Astrocyte of the hippocampus (primary cell): ENCODE results near the gene C21orf58.
"Not testable (repeated sequence)": the region's sequence is repeated elsewhere in the genome, so short reads cannot be mapped to it uniquely, and the experiment has no call there.

Experiments
- DNase-seq: peaks from one replicate; pipeline ENCODE4 v3.0.0; 2011; ENCODE audit warnings: low read depth, low spot score

The C21orf58 gene

DNA sequence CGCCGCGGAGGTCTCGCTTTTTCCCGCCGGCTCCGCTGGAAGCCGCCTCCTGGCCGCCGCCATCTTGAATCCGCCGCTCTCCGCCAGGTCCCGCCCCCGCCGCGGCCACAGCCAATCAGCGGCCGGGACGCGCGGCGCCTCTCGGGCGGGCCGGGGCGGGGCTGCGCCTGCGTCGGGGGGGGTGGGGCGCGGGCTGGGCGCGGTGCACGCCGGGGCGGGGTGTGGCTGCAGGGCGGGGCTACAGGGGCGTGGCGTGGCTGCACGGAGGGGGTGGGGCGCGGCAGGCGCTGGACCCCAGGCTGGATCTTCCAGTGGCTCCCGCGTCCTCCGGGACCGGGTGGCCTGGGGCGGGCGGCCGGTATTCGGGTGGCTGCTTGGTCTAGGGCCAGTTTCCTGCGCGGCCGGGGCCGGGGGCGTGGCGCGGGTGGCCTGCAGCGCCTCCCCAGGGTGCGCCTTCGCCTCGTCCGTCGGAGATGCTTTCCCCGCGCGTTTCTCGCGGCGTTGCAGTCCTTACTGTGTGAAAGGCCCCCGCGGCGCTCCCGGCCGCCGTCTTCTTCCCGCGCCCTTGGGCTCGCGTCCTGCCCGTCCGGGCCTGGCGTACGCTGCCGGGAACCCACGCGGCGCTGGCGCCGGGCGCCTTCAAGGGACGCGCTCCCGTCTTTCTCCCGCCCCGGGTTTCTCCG is 861 bp upstream of the C21orf58 start:
- peak; percentile 94 for DNase-seq

DNA sequence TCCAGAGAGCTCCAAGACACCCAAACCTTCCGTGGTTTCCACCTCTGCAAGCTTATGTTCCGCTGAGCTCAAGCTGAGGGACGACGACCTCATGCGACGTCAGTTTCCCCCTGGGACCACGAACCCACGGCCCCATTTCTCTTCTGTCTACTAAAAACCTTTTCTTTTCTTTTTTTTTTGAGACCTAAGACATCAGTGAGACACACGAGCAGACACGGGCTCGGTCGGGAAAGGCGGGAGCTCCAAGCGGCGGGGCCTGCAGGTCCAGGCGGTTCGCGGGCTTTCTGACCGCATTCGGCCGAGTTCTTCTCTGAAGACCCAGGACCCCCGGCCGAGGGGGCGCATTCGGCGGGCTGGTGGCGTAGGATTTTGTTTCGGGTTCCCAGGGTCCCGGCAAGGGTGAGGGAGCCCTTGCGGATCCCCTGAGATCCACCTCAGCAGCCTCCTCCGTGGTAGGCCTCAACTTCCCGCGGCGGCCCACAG is 402 bp downstream of the C21orf58 start:
- peak; percentile 34 for DNase-seq

DNA sequence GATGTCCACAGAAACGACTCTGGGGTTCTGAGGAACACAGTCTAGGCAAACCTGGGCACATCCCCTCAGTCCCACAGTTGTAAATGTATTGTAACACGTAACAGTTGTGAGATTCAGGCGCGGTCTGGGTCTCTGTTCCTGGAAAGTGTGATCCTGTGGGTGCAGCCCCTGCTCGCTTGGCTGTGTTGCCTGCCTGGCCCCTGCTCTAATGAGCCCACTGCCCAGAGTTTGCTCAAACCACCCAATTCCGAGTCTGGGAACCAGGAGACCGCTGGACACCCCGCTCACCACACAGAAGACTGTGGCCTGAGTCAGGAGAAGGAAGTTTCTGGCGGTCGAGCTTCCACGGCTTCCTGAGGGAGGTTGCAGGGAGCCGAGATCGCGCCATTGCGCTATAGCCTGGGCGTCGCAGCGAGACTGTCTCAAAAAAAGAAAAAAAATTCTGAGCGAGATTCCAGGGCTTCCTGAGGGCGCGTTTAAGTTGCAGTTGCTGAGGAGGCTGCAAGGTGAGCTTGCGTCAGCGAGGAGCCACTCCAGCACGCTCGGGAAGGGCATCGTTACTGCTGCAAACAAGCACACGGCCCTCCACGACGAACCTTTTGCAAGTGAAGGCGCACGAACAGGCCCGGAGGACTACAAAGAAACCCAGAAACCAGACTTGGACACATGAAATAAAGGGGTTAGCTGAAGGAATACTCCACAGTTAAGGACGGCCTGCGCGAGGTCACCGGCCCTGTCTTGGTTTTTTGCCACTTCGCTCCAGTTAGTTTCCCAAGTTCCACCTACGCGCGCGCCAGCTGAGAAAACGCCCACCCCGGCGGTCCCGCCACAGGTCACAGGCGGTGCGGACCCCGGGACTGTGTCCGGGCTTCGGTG is 1.1 kb downstream of the C21orf58 start:
- DNase-seq: peak; percentile 71

DNA sequence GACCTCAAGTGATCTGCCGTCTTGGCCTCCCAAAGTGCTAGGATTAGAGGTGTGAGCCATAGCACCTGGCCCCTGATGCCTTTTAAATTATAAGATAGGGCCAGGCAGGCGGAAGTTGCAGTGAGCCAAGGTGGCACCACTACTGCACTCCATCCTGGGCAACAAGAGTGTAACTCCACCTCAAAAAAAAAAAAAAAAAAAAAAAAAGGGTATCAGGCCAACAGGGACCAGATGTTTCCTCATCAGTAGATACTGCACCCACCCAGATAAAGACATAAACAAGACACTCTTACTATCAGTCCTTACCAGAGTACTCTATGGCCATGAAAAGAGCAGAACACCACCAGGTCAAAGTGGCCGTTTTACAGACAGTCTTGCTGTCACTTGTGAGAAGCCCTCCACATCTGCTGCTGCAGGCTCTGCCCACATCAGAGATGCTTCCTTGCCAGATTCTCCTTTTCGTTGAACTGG is 3.3 kb downstream of the C21orf58 start:
- no peak for DNase-seq

DNA sequence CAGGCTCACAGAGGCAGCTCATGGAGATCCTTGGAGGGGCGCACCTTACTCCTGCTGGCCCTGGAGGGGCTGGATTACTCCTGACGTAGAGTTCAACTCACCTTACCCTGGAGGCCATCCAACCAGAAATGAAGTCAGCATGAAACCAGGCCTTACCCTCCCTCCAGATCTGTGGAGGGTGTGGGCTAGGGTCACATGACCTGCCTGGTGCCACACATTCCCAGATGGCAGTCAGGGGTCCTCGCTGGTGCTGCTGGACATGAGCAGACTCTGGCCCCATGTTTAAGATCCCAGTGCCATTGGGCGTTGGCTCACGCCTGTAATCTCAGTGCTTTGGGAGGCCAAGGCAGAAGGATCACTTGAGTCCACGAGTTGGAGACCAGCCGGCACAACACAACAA is 4.5 kb downstream of the C21orf58 start:
- no peak for DNase-seq

DNA sequence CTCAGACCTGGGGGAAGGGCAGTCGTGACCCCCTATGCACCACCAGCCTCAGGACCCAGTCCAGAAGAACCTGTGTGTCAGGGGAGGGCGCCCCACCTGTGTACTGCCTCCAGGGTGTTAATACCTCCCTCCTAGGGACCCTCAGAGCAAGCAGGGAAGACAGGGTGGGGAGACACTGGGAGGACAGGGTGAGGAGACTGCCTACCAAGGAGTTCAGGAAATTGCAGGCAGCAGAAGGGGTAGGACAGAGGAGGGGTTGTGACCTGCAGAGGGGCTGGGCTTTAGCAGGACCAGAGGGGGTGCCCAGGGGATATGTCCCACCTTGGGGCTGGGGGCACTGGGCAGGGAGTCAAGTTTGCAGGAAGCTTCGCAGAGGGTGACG is 5.2 kb downstream of the C21orf58 start:
- DNase-seq: no peak

DNA sequence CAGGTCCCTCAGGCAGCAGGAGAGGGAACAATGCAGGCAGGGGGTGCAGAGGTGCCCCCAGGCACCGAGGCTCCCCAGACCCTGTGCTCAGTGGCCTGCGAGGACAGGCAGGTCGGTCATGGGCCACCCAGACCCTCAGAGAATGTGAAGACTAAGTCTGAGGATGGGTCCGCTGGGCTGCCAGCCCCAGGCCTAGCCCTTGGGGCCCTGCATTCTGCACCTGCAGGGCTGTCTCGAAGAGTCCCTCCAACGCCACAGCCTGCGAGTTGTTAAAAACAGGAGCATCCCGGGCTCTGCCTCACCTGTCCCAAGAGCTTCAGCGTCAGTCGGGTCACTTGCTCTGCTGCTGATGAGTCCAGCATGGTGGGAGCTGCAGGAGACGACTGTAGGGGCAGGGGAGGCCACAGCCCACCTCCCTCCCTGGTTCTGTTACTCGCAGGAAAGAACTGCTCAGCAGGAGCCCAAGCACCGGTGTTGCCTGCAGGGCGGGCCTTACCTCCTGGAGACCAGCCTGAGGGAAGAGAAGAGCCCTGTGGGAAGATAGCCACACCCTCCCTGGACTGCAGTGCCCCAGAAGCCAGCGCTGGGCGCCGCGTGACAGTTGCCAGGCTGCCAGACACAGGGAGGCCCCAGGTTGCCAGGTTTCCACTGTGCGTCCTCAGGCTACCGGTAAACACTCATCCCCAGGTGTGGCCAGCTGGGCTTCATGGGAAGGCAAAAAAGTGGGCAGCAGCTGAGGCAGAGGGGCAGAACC is 5.8 kb downstream of the C21orf58 start:
- no peak for DNase-seq

DNA sequence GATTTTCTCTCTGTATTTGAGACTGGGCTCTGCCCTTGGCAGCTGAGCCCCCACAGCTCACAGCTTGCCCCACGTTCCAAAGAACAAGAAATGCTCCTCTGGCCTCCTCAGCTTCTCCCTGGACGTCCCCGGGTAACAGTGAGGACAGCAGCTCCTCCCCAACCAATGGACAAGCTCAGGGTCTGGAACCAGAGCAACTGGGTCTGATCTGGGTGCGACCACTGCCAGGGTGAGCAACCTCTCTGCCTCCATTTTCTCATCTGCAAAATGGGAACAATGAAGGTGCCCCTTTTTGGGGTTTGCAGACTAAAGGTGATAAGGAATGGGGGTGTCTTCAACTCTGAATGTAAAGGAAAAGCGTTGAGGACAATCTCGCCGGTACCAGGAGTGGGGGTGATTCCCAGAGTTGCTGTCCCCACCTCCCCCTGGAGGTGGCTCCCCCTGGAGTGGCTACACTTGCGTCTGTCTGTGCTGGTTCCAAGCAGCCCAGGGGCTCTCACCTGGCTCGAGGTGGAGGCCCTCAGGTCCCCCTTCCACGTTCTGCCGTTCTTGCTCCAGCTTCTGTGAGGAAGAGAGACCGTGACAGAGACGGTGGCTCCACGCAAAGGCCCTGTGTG is 6.9 kb downstream of the C21orf58 start:
- no peak for DNase-seq

DNA sequence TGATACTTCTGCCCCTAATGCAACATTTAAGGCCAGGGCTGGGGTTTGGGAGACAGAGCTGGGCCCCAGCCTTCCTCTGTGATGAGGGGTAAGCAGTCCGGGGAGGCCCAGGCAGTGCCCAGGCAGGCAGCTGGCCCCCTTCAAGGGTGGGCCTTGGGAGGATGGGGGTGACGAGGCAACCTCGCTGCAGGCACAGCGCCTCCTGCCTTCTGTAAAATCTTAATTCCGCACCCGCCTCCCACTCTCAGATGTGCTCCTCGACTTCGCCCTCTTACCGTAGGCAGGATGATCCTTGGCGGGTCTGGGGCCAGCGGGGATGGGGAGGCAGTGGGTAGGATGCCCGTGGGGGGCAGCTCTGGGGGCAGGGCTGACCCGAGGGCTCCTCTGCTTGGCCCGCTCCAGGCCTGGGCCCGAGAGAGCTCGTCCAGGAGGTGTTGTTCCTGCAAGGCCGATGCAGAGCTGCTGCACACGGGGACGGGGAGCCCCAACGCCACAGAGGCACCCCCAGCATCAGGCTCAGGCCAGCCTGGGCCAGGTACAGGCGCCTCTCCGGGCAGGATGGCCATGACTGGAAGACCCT is 9.1 kb downstream of the C21orf58 start:
- no peak for DNase-seq

DNA sequence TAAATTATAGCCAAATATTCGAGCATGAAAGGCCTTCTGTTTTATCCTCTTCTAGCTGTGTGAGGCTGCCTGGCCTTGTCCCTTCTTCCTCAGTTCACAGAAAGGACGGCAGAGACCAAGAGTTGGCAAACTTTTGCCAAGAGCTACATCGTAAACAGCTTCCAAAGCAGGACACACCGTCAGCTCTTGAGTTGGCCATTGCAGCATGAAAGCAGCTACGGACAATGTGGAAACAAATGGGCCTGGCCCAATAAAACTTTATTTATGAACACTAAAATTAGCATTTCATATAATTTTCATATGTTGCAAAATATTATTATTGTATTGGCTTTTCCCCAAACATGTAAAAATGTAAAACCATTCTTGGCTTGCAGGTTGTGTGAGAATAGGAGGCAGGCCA is 10.7 kb downstream of the C21orf58 start:
- no peak for DNase-seq

DNA sequence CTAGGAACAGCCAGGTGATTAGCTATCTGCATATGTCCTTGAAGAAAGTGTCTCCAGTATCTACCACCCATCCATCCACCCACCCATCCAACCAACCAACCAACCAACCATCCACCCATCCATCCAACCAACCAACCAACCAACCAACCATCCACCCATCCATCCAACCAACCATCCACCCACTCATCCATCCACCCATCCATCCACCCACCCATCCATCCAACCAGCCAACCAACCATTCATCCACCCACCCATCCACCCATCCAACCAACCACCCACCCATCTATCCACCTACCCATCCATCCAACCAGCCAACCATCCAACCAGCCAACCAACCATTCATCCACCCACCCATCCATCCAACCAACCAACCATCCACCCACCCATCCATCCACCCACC is 12.1 kb downstream of the C21orf58 start:
- no peak for DNase-seq

DNA sequence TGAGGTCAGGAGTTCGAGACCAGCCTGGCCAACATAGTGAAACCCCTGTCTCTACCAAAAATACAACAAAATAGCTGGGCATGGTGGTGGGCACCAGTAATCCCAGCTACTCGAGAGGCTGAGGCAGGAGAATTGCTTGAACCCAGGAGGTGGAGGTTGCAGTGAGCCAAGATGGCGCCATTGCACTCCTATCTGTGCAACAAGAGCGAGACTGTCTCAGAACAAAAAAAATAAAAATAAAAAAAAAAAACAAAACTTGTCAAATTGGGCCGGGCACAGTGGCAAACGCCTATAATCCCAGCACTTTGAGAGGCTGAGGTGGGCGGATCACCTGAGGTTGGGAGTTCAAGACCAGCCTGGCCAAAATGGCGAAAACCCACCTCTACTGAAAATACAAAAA is 13.4 kb downstream of the C21orf58 start:
- DNase-seq: not testable (repeated sequence)

DNA sequence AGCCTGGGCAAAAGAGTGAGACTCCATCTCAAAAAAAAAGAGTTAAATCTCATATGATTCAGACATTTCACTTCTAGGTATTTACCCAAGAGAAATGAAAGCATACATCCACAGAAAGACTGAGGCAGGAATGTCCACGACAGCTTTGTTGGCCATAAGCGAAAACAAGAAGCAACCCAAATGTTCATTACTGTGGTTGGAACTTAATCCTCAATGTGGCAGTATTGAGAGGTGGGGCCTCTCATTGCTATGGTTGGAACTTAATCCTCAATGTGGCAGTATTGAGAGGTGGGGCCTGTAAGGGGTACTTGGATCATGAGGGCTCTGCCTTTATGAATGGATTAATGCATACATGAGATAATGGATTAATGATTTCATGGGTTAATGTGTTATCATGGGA is 15.2 kb downstream of the C21orf58 start:
- DNase-seq: peak; percentile 43

DNA sequence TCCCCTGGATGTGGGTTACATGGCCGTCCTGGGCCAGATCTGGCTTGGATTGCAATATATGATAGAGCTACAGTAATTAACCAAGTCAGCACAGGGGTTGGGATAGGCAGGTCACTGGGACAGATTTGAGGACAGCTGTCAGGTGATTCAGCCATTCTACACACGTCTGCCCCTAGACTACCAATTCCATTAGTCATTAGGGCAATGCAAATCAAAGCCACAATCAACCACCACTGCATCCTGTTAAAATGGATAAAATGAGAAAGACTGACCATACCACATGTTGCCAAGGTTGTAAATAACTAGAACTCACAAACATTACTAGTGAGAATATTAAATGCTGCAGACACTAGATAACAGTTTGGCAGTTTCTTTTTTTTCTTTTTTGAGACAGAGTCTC is 16.0 kb downstream of the C21orf58 start:
- peak; percentile 87 for DNase-seq

DNA sequence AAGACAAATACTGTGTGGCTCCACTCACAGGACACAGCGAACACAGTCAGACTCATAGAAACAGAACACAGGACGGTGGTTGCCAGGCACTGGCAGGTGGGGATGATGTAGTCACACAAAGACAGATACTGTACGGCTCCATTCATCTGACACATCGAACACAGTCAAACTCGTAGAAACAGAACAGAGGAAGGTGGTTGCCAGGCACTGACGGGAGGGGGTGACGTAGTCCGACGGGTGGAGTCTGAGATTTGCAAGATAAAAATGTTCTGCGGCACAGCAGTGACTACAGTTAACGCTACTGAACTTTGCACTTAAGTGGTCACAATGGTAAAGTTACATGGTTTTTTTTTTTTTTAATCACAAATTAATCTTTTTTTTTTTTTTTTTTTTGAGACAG is 18.7 kb downstream of the C21orf58 start:
- DNase-seq: no peak

DNA sequence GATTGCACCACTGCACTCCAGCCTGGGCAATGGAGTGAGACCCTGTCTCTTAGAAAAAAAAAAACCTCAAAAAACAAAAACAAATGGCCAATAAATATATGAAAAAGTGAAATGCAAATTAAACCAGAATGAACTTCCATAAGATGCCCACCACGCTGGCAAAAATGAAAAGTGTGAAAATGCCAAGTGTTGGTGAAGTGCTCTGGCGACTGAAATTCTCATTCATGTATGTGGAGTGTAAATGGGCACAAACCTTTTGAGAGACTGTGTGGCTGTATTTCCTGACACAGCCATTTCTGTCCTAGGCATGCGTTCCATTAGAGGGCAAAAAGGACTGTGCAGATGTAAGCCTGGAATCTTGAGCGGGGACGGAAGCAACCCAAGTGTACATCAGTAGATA is 19.2 kb downstream of the C21orf58 start:
- DNase-seq: no peak

DNA sequence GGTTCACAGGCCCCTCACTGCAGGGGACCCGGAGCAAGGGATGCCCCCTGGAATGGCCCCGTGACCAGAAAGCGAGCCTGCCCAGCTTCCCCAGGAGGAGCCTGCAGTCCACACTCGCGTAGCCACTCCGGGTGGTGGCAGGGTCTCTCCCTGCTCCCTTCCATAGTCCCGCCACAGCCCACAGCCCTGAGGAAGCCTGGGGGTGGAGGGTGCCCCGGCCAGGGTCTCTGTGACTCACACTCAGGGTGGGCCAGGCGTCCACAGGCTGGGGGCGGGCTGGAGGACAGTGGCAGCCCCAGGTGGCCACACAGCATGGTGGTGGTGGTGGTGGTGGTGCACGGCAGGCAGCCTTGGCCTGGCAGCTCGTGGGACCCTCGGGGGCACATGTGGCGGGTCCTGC is 21.9 kb downstream of the C21orf58 start:
- DNase-seq: no peak

DNA sequence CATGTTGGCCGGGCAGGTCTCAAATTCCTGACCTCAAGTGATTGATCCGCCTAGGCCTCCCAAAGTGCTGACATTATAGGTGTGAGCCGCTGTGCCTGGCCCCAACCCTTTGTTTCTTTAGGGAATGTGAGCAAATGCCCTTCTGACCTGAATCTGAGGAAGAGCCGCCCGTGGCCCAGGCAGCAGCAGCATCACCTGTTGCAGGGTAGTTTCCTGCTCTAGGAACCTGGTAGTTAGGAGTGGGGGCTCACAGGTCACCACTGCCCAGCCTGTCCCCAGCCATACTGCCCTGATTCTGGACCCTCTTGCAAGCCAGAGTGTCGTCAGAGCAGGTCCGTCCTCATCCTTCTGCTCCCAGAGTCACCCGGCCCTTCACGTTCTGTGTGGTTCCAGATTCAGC is 24.5 kb downstream of the C21orf58 start:
- no peak for DNase-seq

DNA sequence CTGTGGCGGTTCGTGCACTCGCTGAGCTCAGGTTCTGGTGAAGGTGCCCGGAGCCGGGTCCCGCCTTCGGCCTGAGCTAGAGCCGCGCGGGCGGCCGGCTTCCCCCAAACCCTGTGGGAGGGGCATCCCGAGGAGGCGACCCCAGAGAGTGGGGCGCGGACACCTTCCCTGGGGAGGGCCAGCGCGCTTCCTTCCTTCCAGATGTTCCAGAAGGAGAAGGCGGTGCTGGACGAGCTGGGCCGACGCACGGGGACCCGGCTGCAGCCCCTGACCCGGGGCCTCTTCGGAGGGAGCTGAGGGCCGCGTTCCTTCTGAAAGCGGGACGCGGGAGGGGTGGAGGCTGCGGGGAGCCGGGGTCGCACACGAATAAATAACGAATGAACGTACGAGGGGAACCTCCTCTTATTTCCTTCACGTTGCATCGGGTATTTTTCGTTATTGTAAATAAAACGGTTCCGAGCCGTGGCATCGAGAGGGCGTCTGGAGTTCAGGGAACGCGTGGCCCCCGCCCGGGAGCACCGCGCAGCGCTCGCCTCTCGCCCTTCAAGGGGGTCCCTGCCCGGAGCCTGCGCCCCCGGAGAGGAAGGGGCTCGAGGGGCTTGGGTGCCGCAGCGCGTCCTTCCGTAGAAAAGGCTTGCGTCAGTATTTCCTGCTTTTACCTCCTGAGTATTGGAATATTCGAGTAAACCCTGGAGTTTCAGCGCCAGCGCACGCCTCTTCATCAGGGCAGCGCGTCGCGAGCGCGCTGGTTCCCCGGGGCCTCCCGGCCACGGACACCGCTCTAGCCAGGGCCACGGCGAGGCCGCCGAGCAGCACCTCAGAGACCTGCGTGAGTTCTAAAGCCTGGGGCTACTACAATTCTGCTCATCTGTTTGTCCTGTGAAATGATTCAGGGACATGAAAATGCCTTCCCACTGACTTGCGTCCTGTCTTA is 26.1 kb downstream of the C21orf58 start:
- peak; percentile 54 for DNase-seq
